Adipocyte (in vitro differentiated cells): ENCODE results near the gene TRIM39.
A peak's percentile ranks its signal among the peaks of the same experiment; 100 is the strongest.

ENCODE experiments used
- DNase-seq: peaks from one replicate; pipeline ENCODE4 v3.0.0-alpha.2; 2015; ENCODE audit warnings: low read depth
- H3K27me3 ChIP-seq: replicated peaks from 2 replicates; pipeline ENCODE4 v1.7.0; 2013; ENCODE audit warnings: mild to moderate bottlenecking, low read length, moderate library complexity; ENCODE audit not compliant: control insufficient read depth, insufficient read depth
- H3K36me3 ChIP-seq: 2 replicates; pipeline ENCODE4 v1.7.0; 2013; ENCODE audit warnings: low read length, mild to moderate bottlenecking, moderate library complexity; ENCODE audit not compliant: control insufficient read depth, insufficient read depth, severe bottlenecking
- H3K4me1 ChIP-seq: 2 replicates; pipeline ENCODE4 v1.7.0; 2013; ENCODE audit warnings: mild to moderate bottlenecking, low read length, moderate library complexity; ENCODE audit not compliant: control insufficient read depth, insufficient read depth
- H3K4me3 ChIP-seq: 2 replicates; pipeline ENCODE4 v1.7.0; 2013; ENCODE audit warnings: mild to moderate bottlenecking, low read length, moderate library complexity
- H3K9ac ChIP-seq: 2 replicates; pipeline ENCODE4 v1.7.0; 2013; ENCODE audit warnings: mild to moderate bottlenecking, low read length, moderate library complexity
- H3K9me3 ChIP-seq: 2 replicates; pipeline ENCODE4 v1.7.0; 2013; ENCODE audit warnings: mild to moderate bottlenecking, low read length, moderate library complexity; ENCODE audit not compliant: control insufficient read depth

Gene TRIM39

DNA sequence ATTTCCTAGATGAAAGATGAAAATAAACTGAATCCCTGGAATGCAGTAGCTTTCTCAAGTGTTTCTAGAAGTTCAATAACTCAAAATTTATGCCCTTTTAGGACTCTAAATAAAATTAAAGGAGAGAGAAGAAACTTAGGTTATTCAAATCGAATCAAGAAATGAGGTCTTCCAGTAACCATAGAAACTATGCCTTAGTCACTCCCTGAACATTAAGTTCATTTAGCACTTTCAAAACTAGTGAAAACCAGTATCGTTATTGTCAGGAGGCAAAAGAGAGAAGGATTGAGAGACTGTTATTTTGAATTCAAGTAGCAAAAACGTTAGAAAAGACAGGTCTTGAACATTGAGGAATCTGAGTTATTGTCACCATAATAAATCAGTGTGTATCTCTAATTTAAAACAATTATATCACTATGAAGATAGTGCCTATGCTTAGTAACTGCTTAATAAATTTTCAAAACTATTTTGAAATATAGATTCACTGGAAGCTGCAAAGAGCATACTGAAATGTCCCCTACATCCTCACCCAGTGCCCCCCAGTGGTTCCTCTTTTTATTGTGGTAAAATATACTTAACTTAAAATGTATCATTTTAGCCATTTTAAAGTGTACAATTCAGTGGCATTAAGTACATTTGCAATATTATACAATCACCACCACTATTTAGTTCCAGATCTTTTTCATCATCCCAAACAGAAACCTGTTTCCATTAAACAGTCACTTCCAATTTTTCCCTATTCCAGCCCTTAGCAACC lies 22.9 kb downstream of the TRIM39 start:
- DNase-seq: no peak
- no peaks in the 10 kb centered on the region for H3K9me3 ChIP-seq
- peaks cover 7% of the 10 kb centered on the region for H3K27me3 ChIP-seq

DNA sequence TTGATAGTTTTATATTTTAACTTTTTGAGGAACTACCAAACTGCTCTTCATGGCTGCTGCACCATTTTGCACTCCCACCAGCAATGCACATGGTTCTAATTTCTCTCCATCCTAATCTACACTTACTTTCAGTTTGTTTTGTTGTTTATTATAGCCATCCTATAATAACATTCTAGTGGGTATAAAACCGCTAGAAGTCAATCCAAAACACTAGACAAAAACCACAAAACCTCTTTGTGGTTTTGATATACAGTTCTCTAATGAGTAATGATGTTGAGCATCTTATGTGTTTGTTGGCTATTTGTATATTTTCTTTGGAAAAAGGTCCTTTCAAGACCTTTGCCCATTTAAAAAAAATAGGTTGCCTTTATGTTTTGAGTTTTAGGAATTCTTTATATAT lies 23.8 kb downstream of the TRIM39 start:
- H3K4me1 ChIP-seq: peaks cover 4% of the 10 kb centered on the region
- no peak for DNase-seq

More for the DNA sequence above, 22.9 kb downstream of the TRIM39 start:
- Histone ChIP-seq H3K36me3 (peaks cover 6% of the 10 kb centered on the region), H3K9ac (no peak overlapping the region), H3K4me3 (no peak overlapping the region), H3K4me1 (peaks cover 4% of the 10 kb centered on the region)

DNA sequence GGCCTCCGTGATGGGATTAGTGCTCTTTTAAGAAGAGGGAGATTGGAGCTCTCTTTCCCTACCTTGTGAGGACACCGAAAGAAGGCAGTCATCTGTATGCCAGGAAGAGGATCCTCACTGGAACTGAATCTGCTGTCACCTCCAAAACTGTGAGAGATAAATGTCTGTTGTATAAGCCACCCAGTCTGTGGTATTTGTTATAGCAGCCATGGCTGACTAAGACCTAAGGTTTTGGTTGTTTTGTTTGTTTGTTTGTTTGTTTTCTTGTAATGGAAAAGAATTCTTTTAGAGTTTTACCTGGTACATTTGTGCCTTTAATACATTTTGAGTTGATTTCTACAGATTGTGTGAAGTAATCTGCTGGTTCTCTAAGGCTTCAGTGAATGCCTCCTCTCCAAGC lies 25.8 kb downstream of the TRIM39 start:
- H3K36me3 ChIP-seq: no peaks in the 10 kb centered on the region
- no peak overlapping the region for H3K9ac ChIP-seq
- H3K27me3 ChIP-seq: peaks cover 7% of the 10 kb centered on the region
- no peaks in the 10 kb centered on the region for H3K9me3 ChIP-seq
- no peaks in the 10 kb centered on the region for H3K4me1 ChIP-seq
- H3K4me3 ChIP-seq: no peak overlapping the region
- no peak for DNase-seq

More for the DNA sequence above, 23.8 kb downstream of the TRIM39 start:
- Histone ChIP-seq H3K9ac (no peak overlapping the region), H3K4me3 (no peak overlapping the region), H3K27me3 (peaks cover 7% of the 10 kb centered on the region), H3K36me3 (peaks cover 6% of the 10 kb centered on the region), H3K9me3 (no peaks in the 10 kb centered on the region)

DNA sequence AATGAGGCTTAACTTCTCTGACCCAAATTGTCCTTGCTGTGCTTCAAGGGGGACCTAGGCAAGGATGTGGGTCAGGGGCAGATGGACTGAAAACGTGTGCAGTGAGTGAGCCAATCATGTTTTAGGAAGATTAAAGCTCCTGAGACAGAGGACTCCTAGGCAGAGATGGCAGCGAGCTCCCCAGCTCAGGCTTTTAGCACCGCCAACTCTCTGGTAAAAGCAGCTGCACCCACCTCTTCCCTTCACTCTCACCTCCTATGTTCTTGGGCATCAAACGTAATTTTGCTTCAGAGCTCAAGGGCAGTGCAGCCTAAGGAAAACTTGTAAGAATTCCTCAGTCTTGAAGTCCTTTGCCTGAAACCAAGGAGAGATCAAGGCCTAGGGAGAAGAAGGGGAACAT lies 28.6 kb downstream of the TRIM39 start:
- DNase-seq: no peak
- H3K9ac ChIP-seq: no peak overlapping the region
- H3K4me1 ChIP-seq: peaks cover 4% of the 10 kb centered on the region
- H3K9me3 ChIP-seq: no peaks in the 10 kb centered on the region
- H3K36me3 ChIP-seq: no peaks in the 10 kb centered on the region
- H3K4me3 ChIP-seq: no peak overlapping the region
- H3K27me3 ChIP-seq: peaks cover 32% of the 10 kb centered on the region

DNA sequence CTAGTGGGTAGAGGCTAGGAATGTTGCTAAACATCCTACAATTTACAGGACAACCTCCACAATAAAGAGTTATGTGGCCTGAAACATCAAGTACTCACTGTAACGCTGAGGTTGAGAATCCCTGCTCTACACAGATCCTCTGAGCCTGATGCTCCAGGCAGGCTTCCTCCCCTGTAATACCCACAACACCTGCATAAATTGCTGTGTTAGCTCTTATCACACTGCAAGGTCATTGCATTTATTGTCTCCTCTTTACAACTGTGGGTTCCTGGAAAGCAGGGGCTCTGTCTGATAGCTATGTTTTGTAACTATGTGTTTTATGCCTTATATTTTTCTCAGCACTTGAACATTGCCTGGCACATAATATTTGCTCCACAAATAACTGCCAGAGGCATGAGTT lies 29.8 kb downstream of the TRIM39 start:
- no peaks in the 10 kb centered on the region for H3K9me3 ChIP-seq
- peaks cover 4% of the 10 kb centered on the region for H3K4me1 ChIP-seq
- H3K9ac ChIP-seq: no peak overlapping the region
- no peaks in the 10 kb centered on the region for H3K36me3 ChIP-seq
- DNase-seq: no peak
- H3K4me3 ChIP-seq: no peak overlapping the region
- peaks cover 44% of the 10 kb centered on the region for H3K27me3 ChIP-seq

DNA sequence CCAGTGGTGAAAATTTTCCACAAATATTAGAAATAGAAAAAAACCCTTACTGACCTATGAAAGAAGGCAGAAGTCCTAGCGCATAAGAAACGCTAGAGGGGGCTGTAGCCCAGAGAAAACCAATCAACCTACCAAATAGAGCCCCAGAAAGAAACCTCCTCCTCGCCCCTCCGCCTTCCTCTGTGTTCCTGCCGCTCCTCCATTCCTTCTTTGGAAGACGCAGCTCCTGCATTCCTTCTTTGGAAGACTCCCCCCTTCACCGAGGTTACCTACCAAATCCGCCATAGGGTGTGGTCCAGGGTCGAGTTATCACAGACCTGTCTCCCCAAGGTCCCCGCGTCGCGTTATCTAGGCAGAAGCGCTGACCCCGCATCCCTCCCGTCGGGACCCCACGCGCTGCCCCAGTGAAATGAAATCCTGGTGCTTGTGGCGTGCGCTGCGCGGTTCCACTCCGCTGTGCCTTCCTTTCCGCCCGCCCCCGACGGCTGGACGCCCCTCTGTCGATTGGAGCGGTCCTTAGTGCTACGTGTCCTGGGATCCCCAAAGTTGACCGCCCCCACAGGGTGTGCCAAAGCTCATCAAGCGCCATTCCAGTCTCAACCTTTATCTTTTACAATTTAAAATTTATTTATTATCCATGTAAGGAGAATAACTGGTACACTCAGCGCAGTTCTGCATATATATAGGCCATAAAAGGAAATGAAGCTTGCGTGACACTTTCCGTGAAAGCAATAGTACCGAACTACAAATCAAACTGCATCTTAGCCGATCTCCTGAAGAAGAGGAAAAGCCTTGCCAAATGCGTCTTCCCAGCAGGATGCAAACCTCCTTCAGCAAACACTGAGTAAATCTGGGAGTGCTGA lies 31.2 kb downstream of the TRIM39 start:
- peaks cover 56% of the 10 kb centered on the region for H3K27me3 ChIP-seq
- H3K9ac ChIP-seq: peak overlapping the region; percentile 45
- peak; percentile 80 for DNase-seq
- H3K4me1 ChIP-seq: peaks cover 4% of the 10 kb centered on the region
- no peaks in the 10 kb centered on the region for H3K36me3 ChIP-seq
- peak overlapping the region; percentile 79 for H3K4me3 ChIP-seq
- peaks cover 7% of the 10 kb centered on the region for H3K9me3 ChIP-seq

DNA sequence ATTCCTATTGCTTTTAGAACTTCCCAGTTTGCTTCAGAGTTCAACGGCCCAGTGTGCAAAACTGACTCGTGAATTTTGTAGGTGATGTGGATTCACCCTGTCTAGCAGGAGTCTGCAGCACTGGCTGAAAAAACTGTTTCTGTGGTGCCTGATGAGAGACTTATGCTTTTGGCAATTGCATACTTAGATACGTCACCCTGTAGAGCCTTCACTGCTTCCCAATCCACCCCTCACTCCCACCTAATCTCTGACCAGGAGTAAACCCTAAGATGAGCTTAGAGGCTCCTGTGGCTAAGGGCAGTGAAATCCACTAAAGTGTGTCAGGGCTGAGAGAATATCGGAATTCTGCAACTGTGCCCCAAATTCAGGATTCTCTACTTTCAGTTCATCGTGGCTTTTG lies 32.5 kb downstream of the TRIM39 start:
- no peak overlapping the region for H3K4me3 ChIP-seq
- H3K9me3 ChIP-seq: peaks cover 7% of the 10 kb centered on the region
- H3K27me3 ChIP-seq: peaks cover 59% of the 10 kb centered on the region
- H3K36me3 ChIP-seq: no peaks in the 10 kb centered on the region
- H3K9ac ChIP-seq: no peak overlapping the region
- DNase-seq: no peak
- peaks cover 4% of the 10 kb centered on the region for H3K4me1 ChIP-seq

DNA sequence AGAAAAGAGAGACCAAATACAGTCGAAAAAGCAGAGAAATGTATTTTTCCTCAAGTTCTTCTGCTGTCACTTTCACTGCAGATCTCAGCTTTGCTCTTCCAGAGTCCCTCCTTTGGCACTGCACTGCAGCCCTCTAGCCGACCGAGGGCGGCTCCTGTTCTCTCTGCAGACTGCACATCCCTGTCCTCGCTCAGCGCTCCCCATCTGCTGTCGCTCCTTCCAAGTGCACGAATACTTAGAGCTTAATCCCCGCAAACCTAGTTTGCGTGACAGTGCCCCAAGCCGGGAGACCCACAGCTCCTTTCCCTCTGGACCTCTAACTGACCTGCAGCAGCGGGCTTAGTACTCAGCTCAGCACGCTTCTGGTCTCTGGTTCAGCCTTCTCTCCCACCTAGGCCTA lies 33.4 kb downstream of the TRIM39 start:
- H3K36me3 ChIP-seq: no peaks in the 10 kb centered on the region
- peaks cover 7% of the 10 kb centered on the region for H3K9me3 ChIP-seq
- H3K27me3 ChIP-seq: peaks cover 66% of the 10 kb centered on the region
- no peak overlapping the region for H3K4me3 ChIP-seq
- H3K4me1 ChIP-seq: peaks cover 4% of the 10 kb centered on the region
- H3K9ac ChIP-seq: no peak overlapping the region
- no peak for DNase-seq

DNA sequence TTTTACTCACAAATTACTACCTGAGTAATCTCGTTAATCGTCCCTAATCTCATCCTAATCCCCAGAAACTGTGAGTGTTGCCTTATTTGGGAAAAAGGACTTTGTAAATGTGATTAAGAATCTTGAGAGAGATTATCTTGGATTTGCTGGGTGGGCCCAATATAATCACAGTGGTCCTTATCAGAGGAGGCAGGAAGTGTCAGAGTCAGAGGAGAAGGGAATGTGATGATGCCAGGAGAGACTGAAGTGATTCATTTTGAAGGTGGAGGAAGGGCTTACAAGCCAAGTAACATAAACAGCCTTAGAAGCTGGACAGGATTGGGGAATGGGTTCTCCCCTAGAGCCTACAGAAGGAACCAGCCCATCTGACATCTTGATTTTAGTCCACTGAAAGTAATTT lies 34.9 kb downstream of the TRIM39 start:
- DNase-seq: no peak
- H3K27me3 ChIP-seq: peaks cover 76% of the 10 kb centered on the region
- peaks cover 7% of the 10 kb centered on the region for H3K9me3 ChIP-seq
- peaks cover 14% of the 10 kb centered on the region for H3K4me1 ChIP-seq
- no peak overlapping the region for H3K4me3 ChIP-seq
- H3K9ac ChIP-seq: no peak overlapping the region
- H3K36me3 ChIP-seq: no peaks in the 10 kb centered on the region

DNA sequence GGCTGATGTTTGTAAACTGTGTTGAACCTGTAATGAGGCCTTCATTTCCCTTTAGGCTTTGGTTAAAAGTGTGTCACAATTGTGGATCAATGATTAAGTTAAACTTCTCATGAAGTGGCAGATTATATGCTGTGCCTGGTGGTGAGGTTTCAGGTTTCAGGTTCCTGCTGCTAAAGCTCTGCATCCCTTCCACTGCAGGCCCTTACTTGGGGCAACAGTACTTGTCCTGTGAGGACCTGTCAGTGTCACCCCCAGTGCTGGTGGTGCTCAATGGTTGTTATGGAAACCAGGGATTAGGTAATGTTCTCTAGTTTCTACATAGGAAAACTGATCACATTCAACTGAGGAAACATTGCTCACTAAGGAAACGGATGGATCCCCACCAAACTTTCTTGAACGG lies 36.7 kb downstream of the TRIM39 start:
- Histone ChIP-seq H3K9ac (no peak overlapping the region), H3K36me3 (no peaks in the 10 kb centered on the region), H3K27me3 (peaks cover 81% of the 10 kb centered on the region), H3K4me3 (no peak overlapping the region), H3K4me1 (peaks cover 10% of the 10 kb centered on the region), H3K9me3 (peaks cover 11% of the 10 kb centered on the region)
- no peak for DNase-seq

DNA sequence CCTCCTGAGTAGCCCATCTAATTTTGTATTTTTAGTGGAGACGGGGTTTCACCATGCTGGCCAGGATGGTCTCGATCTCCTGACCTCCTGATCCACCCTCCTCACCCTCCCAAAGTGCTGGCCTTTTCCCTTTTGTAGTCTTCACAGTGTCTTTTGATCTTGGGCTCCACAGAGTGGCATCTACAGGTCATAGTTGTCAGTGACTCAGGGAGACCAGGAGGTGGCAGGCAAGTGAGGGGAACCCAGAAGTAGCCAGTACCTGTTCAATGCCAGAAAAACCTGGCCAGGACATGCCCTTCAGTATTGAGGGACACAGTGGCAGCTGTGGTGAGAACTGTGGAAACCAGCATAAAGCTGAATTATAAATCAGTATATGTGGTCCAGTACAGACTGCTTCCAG lies 37.9 kb downstream of the TRIM39 start:
- peaks cover 14% of the 10 kb centered on the region for H3K9me3 ChIP-seq
- DNase-seq: no peak
- no peaks in the 10 kb centered on the region for H3K36me3 ChIP-seq
- no peak overlapping the region for H3K4me3 ChIP-seq
- H3K27me3 ChIP-seq: peaks cover 77% of the 10 kb centered on the region
- peaks cover 10% of the 10 kb centered on the region for H3K4me1 ChIP-seq
- no peak overlapping the region for H3K9ac ChIP-seq
